Medulla oblongata (tissue), 1 donor: ENCODE data around the gene MESP1.

Source experiments
- DNase-seq: peaks from one replicate; pipeline ENCODE4 v3.0.0-alpha.2; 2015; ENCODE audit errors: extremely low spot score

Gene MESP1

DNA sequence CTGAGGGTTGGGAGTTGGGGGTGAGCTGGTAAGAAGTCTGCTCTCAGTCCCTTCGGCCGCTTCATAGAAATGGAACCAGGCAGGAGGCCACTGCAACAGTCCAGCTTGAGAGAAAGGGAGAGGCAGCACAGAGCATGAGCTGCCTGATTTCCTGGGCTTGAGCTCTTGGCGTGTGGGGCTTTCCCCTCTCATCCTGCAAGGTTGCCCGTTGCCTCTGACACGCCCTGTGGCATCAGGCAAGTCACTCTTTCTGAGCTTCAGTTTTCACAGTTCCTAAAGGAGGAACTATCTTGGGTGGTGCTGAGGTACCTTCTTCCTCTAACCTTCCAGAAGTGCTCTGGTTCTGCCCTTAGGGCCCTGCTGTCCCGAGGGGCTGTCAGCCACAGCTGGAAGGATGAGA is 30.0 kb upstream of the MESP1 start:
- DNase-seq: no peak

- no peak for DNase-seq
Measured at GRCh38 chr15:89780601-89781000, 29.6 kb upstream of the MESP1 start.

- DNase-seq: no peak
Measured at GRCh38 chr15:89778861-89779260, 27.8 kb upstream of the MESP1 start.

- DNase-seq: peak; percentile 30
Measured at GRCh38 chr15:89777782-89778380, 26.8 kb upstream of the MESP1 start.

DNA sequence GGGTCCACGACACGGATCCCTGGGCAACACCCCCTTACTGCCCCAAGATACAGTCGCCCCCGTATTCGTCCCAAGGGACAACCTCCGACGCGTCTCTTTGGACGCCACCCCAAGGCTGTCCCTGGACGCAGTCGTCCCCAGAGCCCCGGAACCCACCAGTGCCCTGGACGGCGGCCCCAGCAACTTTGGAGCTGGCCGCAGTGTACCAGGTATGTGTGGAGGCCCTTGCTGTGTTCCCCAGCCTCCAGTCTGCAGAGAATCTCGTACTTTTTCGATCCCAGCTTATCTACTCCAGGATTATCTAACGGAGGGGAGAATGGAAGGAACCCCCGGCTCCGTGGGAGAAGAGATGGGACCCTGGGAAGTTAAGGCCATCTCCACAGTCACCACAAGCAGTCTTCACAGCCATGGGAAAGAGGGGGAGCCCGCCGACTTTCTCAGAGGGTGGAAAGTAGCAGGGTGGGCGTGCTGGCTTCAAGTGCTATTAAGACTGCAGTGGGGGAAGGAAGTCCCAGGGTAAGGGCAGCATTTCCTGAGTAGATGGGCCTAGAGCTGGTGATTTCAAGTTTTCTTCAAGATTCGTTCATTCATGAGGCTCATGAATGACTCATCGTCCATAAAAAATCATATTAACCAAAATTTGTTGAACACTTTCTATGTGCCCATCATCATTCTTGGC is 26.2 kb upstream of the MESP1 start:
- DNase-seq: no peak

- DNase-seq: peak; percentile 71
Measured at GRCh38 chr15:89776274-89777072, 25.4 kb upstream of the MESP1 start, which contains the start of gene MESP2. Gene MESP2 (plus strand): TSS chr15:89776332. CDS start chr15:89776358, 26 bp downstream.

DNA sequence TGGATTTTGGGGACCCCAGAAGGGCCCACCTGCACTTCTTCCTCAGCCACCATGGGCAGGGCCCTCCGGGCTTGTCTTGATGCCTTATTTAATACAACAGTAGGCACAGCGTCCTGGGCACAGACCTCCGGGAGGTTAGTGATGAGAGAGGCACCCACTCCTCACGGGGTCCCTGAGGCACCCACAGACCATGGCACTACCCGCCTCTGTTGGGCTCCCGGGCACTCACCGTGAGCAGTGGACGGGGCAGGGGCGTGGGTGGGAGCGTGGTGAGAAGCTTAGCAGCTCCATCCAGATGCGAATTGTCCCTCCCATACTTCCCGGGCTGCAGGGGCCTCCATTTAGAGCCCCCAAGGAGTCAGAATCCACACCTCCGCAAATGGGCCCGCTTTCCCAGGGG is 24.8 kb upstream of the MESP1 start:
- no peak for DNase-seq

DNA sequence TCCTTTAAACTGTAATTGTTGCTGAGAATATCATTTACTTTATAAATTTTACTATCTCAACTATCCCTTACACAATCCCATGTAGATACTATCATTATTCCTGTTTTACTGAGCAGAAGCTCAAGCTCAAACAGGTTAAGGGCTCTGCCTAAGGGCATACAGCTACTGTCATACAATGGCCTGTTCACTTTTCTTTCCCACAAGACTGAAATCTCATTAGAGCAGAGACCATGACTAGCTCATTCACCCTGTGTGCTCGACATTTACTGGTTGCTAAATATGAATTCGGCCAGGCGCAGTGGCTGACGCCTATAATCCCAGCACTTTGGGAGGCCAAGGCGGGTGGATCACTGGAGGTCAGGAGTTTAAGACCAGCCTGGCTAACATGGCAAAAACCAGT is 23.4 kb upstream of the MESP1 start:
- no peak for DNase-seq

GRCh38 chr15:89772932-89773583 is 22.0 kb upstream of the MESP1 start:
- no peak for DNase-seq

DNA sequence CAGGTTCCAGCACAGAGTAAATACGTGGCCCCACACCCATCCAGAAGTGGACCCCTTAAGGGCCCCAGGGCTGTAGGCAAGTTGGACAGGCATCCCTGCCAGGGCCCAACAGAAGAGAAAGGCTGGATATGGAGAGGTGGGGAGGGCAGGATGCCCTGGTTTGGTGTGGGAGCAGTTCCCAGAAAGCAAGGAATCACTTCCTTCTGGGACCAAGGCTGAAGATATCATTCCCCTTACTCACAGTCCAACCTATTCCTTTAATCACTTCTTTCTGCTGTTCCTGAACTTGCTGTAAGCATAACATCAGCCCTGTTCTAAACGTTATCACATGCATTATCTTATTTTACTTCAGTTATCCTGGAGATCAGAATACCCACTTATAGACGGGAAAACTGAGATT is 19.0 kb upstream of the MESP1 start:
- DNase-seq: no peak

DNA sequence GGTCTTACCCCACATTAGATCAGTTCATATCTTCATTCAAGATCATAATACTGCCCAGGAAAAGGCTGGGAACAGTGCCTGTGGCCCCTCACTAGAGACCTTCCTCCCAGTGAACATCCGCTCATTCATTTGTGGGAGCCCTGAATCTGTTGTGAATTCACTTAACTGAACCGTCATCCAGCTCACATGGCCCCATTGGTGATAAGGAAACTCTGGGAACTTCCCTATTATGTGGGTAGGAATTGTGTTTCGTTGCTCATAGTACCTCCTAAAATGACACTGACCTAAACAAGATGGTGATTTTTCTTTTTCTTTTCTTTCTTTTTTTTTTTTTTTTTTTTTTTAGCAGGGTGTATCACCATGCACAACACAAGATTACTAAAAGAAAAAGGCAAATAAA is 18.3 kb upstream of the MESP1 start:
- no peak for DNase-seq

DNA sequence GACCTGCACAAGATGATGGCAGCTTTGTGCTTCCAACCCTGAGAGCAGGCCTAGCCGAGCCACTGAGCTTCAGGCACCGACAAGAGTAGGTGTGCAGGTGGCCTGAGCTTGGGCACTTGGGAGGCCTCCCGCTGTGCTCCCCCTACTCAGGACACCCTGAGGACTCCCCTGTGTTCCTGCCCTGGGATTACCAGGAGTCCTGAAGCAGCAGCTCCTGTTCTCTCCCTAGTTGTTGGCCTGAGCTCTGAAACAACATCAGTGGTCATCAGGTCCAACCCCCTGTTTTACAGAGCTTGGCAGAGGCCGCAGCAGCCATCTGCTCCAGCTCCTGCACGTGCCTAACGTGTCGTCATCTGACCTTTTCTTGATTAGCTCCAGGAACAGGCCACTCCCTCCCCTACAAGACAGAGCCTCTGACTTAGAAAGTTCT is 17.0 kb upstream of the MESP1 start:
- no peak for DNase-seq

DNA sequence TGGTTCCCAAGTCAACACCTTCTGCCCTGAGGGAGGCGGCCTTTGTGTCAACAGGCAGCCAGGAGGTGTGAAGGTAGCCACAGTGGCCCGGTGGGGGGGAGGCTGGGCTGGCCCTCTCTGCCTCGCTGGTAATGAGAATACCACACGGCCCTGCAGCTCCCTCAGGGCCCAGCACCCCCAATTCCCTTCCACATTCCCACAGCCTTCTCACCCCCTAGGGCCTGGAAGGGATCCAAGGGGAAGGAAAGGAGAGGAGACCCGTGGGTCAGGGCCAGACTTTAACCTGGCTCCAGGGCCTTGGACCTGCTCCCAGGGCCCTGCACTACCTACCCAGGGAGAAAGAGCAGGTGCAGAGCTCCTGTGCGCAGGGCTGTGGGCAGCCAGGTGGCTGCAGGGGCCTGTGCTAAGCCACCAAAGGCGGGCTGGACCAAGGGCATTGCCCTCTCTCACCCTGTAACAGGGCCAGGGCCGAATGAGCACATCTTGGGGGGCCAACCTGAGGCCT is 16.4 kb upstream of the MESP1 start:
- no peak for DNase-seq

- no peak for DNase-seq
Measured at GRCh38 chr15:89766357-89767311, 15.6 kb upstream of the MESP1 start.

- no peak for DNase-seq
Measured at GRCh38 chr15:89765694-89766093, 14.6 kb upstream of the MESP1 start.

- no peak for DNase-seq
Measured at GRCh38 chr15:89761929-89762328, 10.9 kb upstream of the MESP1 start.

DNA sequence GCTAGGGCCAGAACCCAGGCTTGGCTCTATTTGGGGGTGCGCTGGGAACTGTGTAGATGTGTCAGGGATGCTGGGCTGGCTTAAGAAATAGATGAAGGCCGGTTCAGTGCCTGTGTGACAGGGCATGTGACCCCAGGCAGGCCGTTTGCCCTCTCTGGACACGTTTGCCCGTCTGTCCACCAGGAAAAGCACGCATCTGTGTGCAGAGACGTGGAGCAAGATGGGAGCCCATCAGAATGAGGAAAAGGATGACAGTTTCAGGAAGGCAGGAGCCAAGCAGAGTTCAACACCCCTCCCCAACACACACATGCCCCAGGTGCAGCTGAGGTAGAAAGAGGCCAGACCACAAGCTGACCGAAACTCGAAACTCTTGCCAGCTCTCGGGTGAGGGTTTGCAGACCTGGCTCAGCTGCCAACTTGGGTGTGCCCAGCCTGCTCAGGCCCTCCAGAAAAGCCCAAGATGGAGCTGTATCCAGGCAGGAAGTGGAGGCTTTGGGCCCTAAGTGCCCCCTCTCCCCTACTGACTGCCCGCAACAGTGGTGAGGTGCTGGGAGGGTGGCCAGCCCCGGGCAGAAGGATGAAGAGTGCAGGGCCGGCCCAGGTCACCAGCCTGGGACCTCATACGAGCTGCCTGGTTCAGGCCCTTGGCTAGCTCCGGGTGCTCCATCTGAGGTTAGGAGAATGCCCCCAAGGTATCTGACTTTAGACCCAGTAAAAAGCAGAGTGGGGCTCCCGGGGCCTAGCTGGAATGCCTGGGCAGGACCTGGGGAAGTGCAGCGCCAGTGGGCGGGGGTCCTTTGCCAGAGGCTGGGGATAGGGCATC is 10.2 kb upstream of the MESP1 start:
- no peak for DNase-seq

- peak; percentile 86 for DNase-seq
Measured at GRCh38 chr15:89760303-89761008, 9.4 kb upstream of the MESP1 start.

- DNase-seq: no peak
Measured at GRCh38 chr15:89759835-89760234, 8.8 kb upstream of the MESP1 start.
